ENCODE measurements around the gene EHMT2. TPM values are rescaled to one million over a fixed set of nuclear protein-coding genes. Genes with fewer than 3 reads are reported as not detected.

The EHMT2 gene
- total and polyA plus RNA-seq, 12 donors: 6.4 to 21.7 (median 14.2) TPM

GRCh38 chr6:31884528-31885035 is 12.9 kb downstream of the EHMT2 start:
- intact Hi-C loops (cut with DNase I): no loop called here
- no peaks in the 10 kb centered on the region for H3K9me3 ChIP-seq
- no peak for TF ChIP-seq CTCF (IDR thresholded peaks at IDR 0.05)
- no peak for ATAC-seq
- 94 to 96% methylated on average over 22 of the region's 22 CpGs for WGBS, 2 donors
- no peak overlapping the region for H3K27ac ChIP-seq
- H3K4me1 ChIP-seq: no peaks in the 10 kb centered on the region
- peaks cover 3 to 100% (median 86%) of the 10 kb centered on the region in 9 donors for H3K36me3 ChIP-seq
- H3K4me3 ChIP-seq: no peak overlapping the region
- no peak for DNase-seq
- H3K27me3 ChIP-seq: no peaks in the 10 kb centered on the region

GRCh38 chr6:31883676-31884075 is 13.8 kb downstream of the EHMT2 start:
- 89 to 93% methylated on average over 12 of the region's 12 CpGs for WGBS, 2 donors
- no peak overlapping the region for H3K27ac ChIP-seq
- intact Hi-C loops (cut with DNase I): no loop called here
- ATAC-seq: no peak
- no peak for DNase-seq
- H3K27me3 ChIP-seq: no peaks in the 10 kb centered on the region
- no peaks in the 10 kb centered on the region for H3K4me1 ChIP-seq
- H3K9me3 ChIP-seq: no peaks in the 10 kb centered on the region
- H3K36me3 ChIP-seq: peaks cover 3 to 94% (median 77%) of the 10 kb centered on the region in 9 donors
- TF ChIP-seq CTCF (IDR thresholded peaks at IDR 0.05): no peak
- H3K4me3 ChIP-seq: no peak overlapping the region

- 83 to 90% methylated on average over 5 to 6 of the region's 6 CpGs for WGBS, 2 donors
- Histone ChIP-seq H3K27ac (no peak overlapping the region), H3K36me3 (peaks cover 3 to 80% (median 63%) of the 10 kb centered on the region in 9 donors), H3K27me3 (no peaks in the 10 kb centered on the region), H3K9me3 (no peaks in the 10 kb centered on the region), H3K4me1 (no peaks in the 10 kb centered on the region), H3K4me3 (no peak overlapping the region)
- TF ChIP-seq CTCF (IDR thresholded peaks at IDR 0.05): no peak
- intact Hi-C loops (cut with DNase I): no loop called here
- ATAC-seq (peak in 1 of 8 donors; percentile 20), DNase-seq (no peak)
Observed at GRCh38 chr6:31882344-31882743, 15.2 kb downstream of the EHMT2 start.

GRCh38 chr6:31881136-31881859 is 16.2 kb downstream of the EHMT2 start:
- H3K36me3 ChIP-seq: peaks cover under 1 to 70% (median 54%) of the 10 kb centered on the region in 9 donors

More at GRCh38 chr6:31881136-31881859, 16.2 kb downstream of the EHMT2 start:
- H3K4me1 ChIP-seq: no peaks in the 10 kb centered on the region
- no peak overlapping the region for H3K4me3 ChIP-seq
- H3K9me3 ChIP-seq: no peaks in the 10 kb centered on the region
- no peak for DNase-seq
- intact Hi-C loops (cut with DNase I): no loop called here
- WGBS, 2 donors: 88 to 90% methylated on average over 9 of the region's 9 CpGs
- no peak for ATAC-seq
- no peak for TF ChIP-seq CTCF (IDR thresholded peaks at IDR 0.05)
- no peak overlapping the region for H3K27ac ChIP-seq
- no peaks in the 10 kb centered on the region for H3K27me3 ChIP-seq
